A673 (cell line): Measurements from ENCODE around the gene TCP11. TPM values are rescaled to one million over a fixed set of nuclear protein-coding genes. Genes with fewer than 3 reads are reported as not detected.

Experiments used
- BruUV-seq: library from RNA; stranded (reverse); fragments of 400-500 nt; replicated peaks from 2 replicates; lab custom pipeline; 2021; lab: Mats Ljungman, UMichigan
- CTCF ChIA-PET: fragments of 300-600 bp; sonication (Branson Sonifier 250); formaldehyde crosslinking; loops from one replicate; lab custom pipeline; 2022; ENCODE audit warnings: antibody characterized with exemption; lab: Charles Lee
- POLR2A ChIA-PET: fragments of 300-600 bp; sonication (Branson Sonifier 250); formaldehyde crosslinking; loops from one replicate; lab custom pipeline; 2022; ENCODE audit warnings: antibody characterized with exemption; ENCODE audit not compliant: low non-redundant PET; lab: Charles Lee
- DNase-seq: peaks from one replicate; pipeline ENCODE4 v3.0.0-alpha.2; 2015; ENCODE audit warnings: low spot score
- H3K27ac ChIP-seq: fragments of 200-600 bp; sonication (generic); 2 replicates; pipeline ENCODE4 v1.5.1; 2016; ENCODE audit warnings: mixed run types, low read depth, mild to moderate bottlenecking, mixed read lengths, antibody characterized with exemption, low read length; ENCODE audit not compliant: poor library complexity, severe bottlenecking
- H3K27me3 ChIP-seq: fragments of 200-600 bp; sonication (generic); replicated peaks from 2 replicates; pipeline ENCODE4 v1.6.1; 2017; ENCODE audit warnings: mixed run types, low read depth, mild to moderate bottlenecking, mixed read lengths, antibody characterized with exemption, low read length; ENCODE audit not compliant: insufficient read depth, poor library complexity
- H3K36me3 ChIP-seq: fragments of 200-600 bp; sonication (generic); 2 replicates; pipeline ENCODE4 v1.6.1; 2016; ENCODE audit warnings: mixed run types, mild to moderate bottlenecking, mixed read lengths, antibody characterized with exemption, low read length; ENCODE audit not compliant: insufficient read depth, poor library complexity, severe bottlenecking
- H3K4me1 ChIP-seq: fragments of 200-600 bp; sonication (generic); 2 replicates; pipeline ENCODE4 v1.6.1; 2017; ENCODE audit warnings: mixed run types, mild to moderate bottlenecking, mixed read lengths, antibody characterized with exemption, low read length; ENCODE audit not compliant: insufficient read depth, poor library complexity, severe bottlenecking
- H3K4me3 ChIP-seq: fragments of 200-600 bp; sonication (generic); 2 replicates; pipeline ENCODE4 v1.5.1; 2016; ENCODE audit warnings: low read depth, mixed run types, mild to moderate bottlenecking, mixed read lengths, low read length; ENCODE audit not compliant: poor library complexity, severe bottlenecking
- H3K9me3 ChIP-seq: fragments of 200-600 bp; sonication (generic); 2 replicates; pipeline ENCODE4 v1.6.1; 2016; ENCODE audit warnings: mixed run types, low read depth, mild to moderate bottlenecking, mixed read lengths, antibody characterized with exemption, low read length; ENCODE audit not compliant: poor library complexity, severe bottlenecking
- CTCF ChIP-seq: fragments of 300-800, 200-600 bp; sonication (generic); conservative IDR thresholded peaks from 2 replicates; pipeline ENCODE4 v1.5.1; 2017; ENCODE audit warnings: low read depth, mild to moderate bottlenecking, antibody characterized with exemption, low read length, moderate library complexity, mixed read lengths
- EZH2 ChIP-seq: fragments of 200-600 bp; sonication (generic); IDR thresholded peaks from 2 replicates; pipeline ENCODE4 v1.6.1; 2017; ENCODE audit warnings: borderline replicate concordance, low read depth, mild to moderate bottlenecking, mixed read lengths, antibody characterized with exemption, low read length; ENCODE audit not compliant: poor library complexity, severe bottlenecking
- intact Hi-C: fragments of 100-400 bp; cut with micrococcal nuclease; formaldehyde crosslinking; loops from one replicate; pipeline ENCODE4 v1.10.0; 2022; ENCODE audit not compliant: unreplicated experiment
- total RNA-seq: library from RNA; stranded (reverse); gene quantifications from 2 replicates; pipeline ENCODE4 v1.2.3, GENCODE V29; 2021

TCP11 gene
- total RNA-seq, 1 experiment from 2014 or later: not detected

- no peak for TF ChIP-seq CTCF
- no peak for TF ChIP-seq EZH2
- ChIA-PET CTCF (no interaction called here), POLR2A (no interaction called here)
- no peak for DNase-seq
- Histone ChIP-seq H3K9me3 (no peaks in the 10 kb centered on the region), H3K27me3 (no peaks in the 10 kb centered on the region), H3K4me3 (no peak overlapping the region), H3K36me3 (peaks cover 9% of the 10 kb centered on the region), H3K4me1 (no peaks in the 10 kb centered on the region), H3K27ac (no peak overlapping the region)
- intact Hi-C loops: no loop called here
- no TSS peak for BruUV-seq
Observed at GRCh38 chr6:35086636-35087360, 54.3 kb downstream of the TCP11 start.

- DNase-seq: no peak
- no TSS peak for BruUV-seq
- Histone ChIP-seq H3K9me3 (no peaks in the 10 kb centered on the region), H3K4me1 (peaks cover 5% of the 10 kb centered on the region), H3K36me3 (peaks cover 9% of the 10 kb centered on the region), H3K27ac (no peak overlapping the region), H3K4me3 (no peak overlapping the region), H3K27me3 (no peaks in the 10 kb centered on the region)
- POLR2A ChIA-PET: no interaction called here
- intact Hi-C loops: no loop called here
- TF ChIP-seq CTCF (no peak), EZH2 (no peak)
- CTCF ChIA-PET: no interaction called here
Observed at GRCh38 chr6:35086282-35086632, 54.9 kb downstream of the TCP11 start.

- H3K27me3 ChIP-seq: no peaks in the 10 kb centered on the region
- DNase-seq: no peak
- H3K36me3 ChIP-seq: peaks cover 9% of the 10 kb centered on the region
- TF ChIP-seq CTCF: no peak
- TF ChIP-seq EZH2: no peak
- no peak overlapping the region for H3K4me3 ChIP-seq
- CTCF ChIA-PET: no interaction called here
- H3K4me1 ChIP-seq: peaks cover 8% of the 10 kb centered on the region
- no TSS peak for BruUV-seq
- intact Hi-C loops: no loop called here
- POLR2A ChIA-PET: no interaction called here
- H3K27ac ChIP-seq: no peak overlapping the region
- H3K9me3 ChIP-seq: no peaks in the 10 kb centered on the region
Observed at GRCh38 chr6:35085359-35086281, 55.5 kb downstream of the TCP11 start.
